ENCODE data around the gene CDCA3. TPM values are rescaled to one million over a fixed set of nuclear protein-coding genes. Genes with fewer than 3 reads are reported as not detected.
"Not testable (repeated sequence)": the region's sequence is repeated elsewhere in the genome, so short reads cannot be mapped to it uniquely, and the experiment has no call there.

The CDCA3 gene
- total and polyA plus RNA-seq, 2 experiments from 2014 or later: 47.4 to 75.6 TPM

- DNase-seq (ENCODE audit: low spot score) (peak; percentile 36), ATAC-seq (peak; percentile 3)
- no peaks in the 10 kb centered on the region for H3K9me2 ChIP-seq (ENCODE audit: insufficient read depth)
- Mint-ChIP-seq H3K4me3 (peak overlapping the region; percentile 92), H3K9me3 (no peaks in the 10 kb centered on the region; the same call in 1 of the 3 replicates), H3K27me3 (ENCODE audit: insufficient read depth, low read depth, poor library complexity) (peaks cover 48% of the 10 kb centered on the region), H3K36me3 (ENCODE audit: low read depth) (peaks cover 48% of the 10 kb centered on the region), H3K4me1 (peaks cover 47% of the 10 kb centered on the region), H3K27ac (no peak overlapping the region)
- TF ChIP-seq STAT1 (IDR thresholded peaks at IDR 0.05; ENCODE audit: unreplicated experiment) (no peak), POLR2AphosphoS5 (IDR thresholded peaks at IDR 0.05; ENCODE audit: low read depth) (peak; percentile 43)
- peaks cover 32% of the 10 kb centered on the region for H4K20me1 ChIP-seq (replicated peaks; ENCODE audit: insufficient read depth)
- no peak overlapping the region for H2AFZ ChIP-seq
- H3K4me1 ChIP-seq (ENCODE audit: insufficient read depth): peaks cover 47% of the 10 kb centered on the region
- no peaks in the 10 kb centered on the region for H3K27me3 ChIP-seq (ENCODE audit: insufficient read depth)
- peak overlapping the region; percentile 100 for H3K4me2 ChIP-seq
- peaks cover 33% of the 10 kb centered on the region for H3K79me2 ChIP-seq (replicated peaks; ENCODE audit: insufficient read depth)
- peaks cover 67% of the 10 kb centered on the region for H3F3A ChIP-seq (replicated peaks; ENCODE audit: low read depth)
- H3K36me3 ChIP-seq (ENCODE audit: insufficient read depth): peaks cover 14% of the 10 kb centered on the region; the same call in 1 of the 2 replicates
- peak overlapping the region; percentile 79; the same call in 1 of the 2 replicates for H3K27ac ChIP-seq (ENCODE audit: low read depth)
- H3K4me3 ChIP-seq: peak overlapping the region; percentile 99
These were observed 20.2 kb upstream of the CDCA3 start for GRCh38 chr12:6871052-6871957.

GRCh38 chr12:6870304-6870703, 19.2 kb upstream of the CDCA3 start:
- H3K36me3 ChIP-seq (ENCODE audit: insufficient read depth): peaks cover 14% of the 10 kb centered on the region; the same call in 1 of the 2 replicates
- ATAC-seq: not testable (repeated sequence)
- peaks cover 55% of the 10 kb centered on the region for H3K4me1 Mint-ChIP-seq

GRCh38 chr12:6869049-6870021, 18.2 kb upstream of the CDCA3 start:
- Histone ChIP-seq H3F3A (replicated peaks; ENCODE audit: low read depth) (peaks cover 68% of the 10 kb centered on the region), H3K9me2 (ENCODE audit: insufficient read depth) (no peaks in the 10 kb centered on the region), H3K36me3 (ENCODE audit: insufficient read depth) (peaks cover 14% of the 10 kb centered on the region; the same call in 1 of the 2 replicates), H3K79me2 (replicated peaks; ENCODE audit: insufficient read depth) (peaks cover 28% of the 10 kb centered on the region), H3K4me3 (peak overlapping the region; percentile 97), H3K27ac (ENCODE audit: low read depth) (peak overlapping the region; percentile 85), H3K27me3 (ENCODE audit: insufficient read depth) (no peaks in the 10 kb centered on the region), H3K4me1 (ENCODE audit: insufficient read depth) (peaks cover 56% of the 10 kb centered on the region), H2AFZ (no peak overlapping the region), H3K4me2 (peak overlapping the region; percentile 100), H4K20me1 (replicated peaks; ENCODE audit: insufficient read depth) (peaks cover 32% of the 10 kb centered on the region)
- Mint-ChIP-seq H3K4me1 (peaks cover 57% of the 10 kb centered on the region), H3K27ac (peak overlapping the region; percentile 94), H3K36me3 (ENCODE audit: low read depth) (peaks cover 61% of the 10 kb centered on the region), H3K9me3 (no peaks in the 10 kb centered on the region; the same call in 1 of the 3 replicates), H3K27me3 (ENCODE audit: insufficient read depth, low read depth, poor library complexity) (peaks cover 54% of the 10 kb centered on the region), H3K4me3 (peak overlapping the region; percentile 94)
- DNase-seq (ENCODE audit: low spot score) (peak; percentile 96), ATAC-seq (peak; percentile 1)
- TF ChIP-seq POLR2AphosphoS5 (IDR thresholded peaks at IDR 0.05; ENCODE audit: low read depth): peak; percentile 56; the same call in 1 of the 2 replicates
- TF ChIP-seq ETS1 (IDR thresholded peaks at IDR 0.05): no peak; the same call in 1 of the 2 replicates
- TF ChIP-seq ZNF462 (CRISPR knock-in tag; IDR thresholded peaks at IDR 0.05): peak; percentile 58; the same call in 1 of the 2 replicates

More at GRCh38 chr12:6870304-6870703, 19.2 kb upstream of the CDCA3 start:
- Mint-ChIP-seq H3K4me3 (peak overlapping the region; percentile 92; the same call in 2 of the 3 replicates), H3K36me3 (ENCODE audit: low read depth) (peaks cover 51% of the 10 kb centered on the region), H3K27me3 (ENCODE audit: insufficient read depth, low read depth, poor library complexity) (peaks cover 55% of the 10 kb centered on the region)
- Histone ChIP-seq H3K27ac (ENCODE audit: low read depth) (0 out of 2 replicates have a peak overlapping the region, but pooled peaks have one; percentile 79), H3K4me2 (peak overlapping the region; percentile 100; the same call in 1 of the 2 replicates), H3K4me1 (ENCODE audit: insufficient read depth) (peaks cover 57% of the 10 kb centered on the region), H3F3A (replicated peaks; ENCODE audit: low read depth) (peaks cover 72% of the 10 kb centered on the region), H3K4me3 (peak overlapping the region; percentile 99; the same call in 1 of the 2 replicates), H4K20me1 (replicated peaks; ENCODE audit: insufficient read depth) (peaks cover 32% of the 10 kb centered on the region), H3K79me2 (replicated peaks; ENCODE audit: insufficient read depth) (peaks cover 33% of the 10 kb centered on the region)
- H3K27ac Mint-ChIP-seq; H3K9me3 Mint-ChIP-seq; H2AFZ ChIP-seq; DNase-seq (ENCODE audit: low spot score); H3K27me3 ChIP-seq (ENCODE audit: insufficient read depth); H3K9me2 ChIP-seq (ENCODE audit: insufficient read depth): not testable (repeated sequence)

Data from GM23338 (cell line).